ENCODE data around the gene MAGEF1.

The MAGEF1 gene

GRCh38 chr3:184712248-184713039, 580 bp upstream of the MAGEF1 start:
- TF ChIP-seq, protein P1, sequence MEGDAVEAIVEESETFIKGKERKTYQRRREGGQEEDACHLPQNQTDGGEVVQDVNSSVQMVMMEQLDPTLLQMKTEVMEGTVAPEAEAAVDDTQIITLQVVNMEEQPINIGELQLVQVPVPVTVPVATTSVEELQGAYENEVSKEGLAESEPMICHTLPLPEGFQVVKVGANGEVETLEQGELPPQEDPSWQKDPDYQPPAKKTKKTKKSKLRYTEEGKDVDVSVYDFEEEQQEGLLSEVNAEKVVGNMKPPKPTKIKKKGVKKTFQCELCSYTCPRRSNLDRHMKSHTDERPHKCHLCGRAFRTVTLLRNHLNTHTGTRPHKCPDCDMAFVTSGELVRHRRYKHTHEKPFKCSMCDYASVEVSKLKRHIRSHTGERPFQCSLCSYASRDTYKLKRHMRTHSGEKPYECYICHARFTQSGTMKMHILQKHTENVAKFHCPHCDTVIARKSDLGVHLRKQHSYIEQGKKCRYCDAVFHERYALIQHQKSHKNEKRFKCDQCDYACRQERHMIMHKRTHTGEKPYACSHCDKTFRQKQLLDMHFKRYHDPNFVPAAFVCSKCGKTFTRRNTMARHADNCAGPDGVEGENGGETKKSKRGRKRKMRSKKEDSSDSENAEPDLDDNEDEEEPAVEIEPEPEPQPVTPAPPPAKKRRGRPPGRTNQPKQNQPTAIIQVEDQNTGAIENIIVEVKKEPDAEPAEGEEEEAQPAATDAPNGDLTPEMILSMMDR (IDR thresholded peaks at IDR 0.05; ENCODE audit: control extremely low read depth, extremely low read depth, low read depth, missing control alignments) = no peak
- ChIA-PET CTCF (interaction anchor here (1.2 to 1.6 kb wide), 2 partner anchors 36 to 152 kb away, joined by 3 read pairs; no protein-coding TSS in a partner anchor), POLR2A (no interaction called here)
- no peak for DNase-seq (ENCODE audit: extremely low spot score)

DNA sequence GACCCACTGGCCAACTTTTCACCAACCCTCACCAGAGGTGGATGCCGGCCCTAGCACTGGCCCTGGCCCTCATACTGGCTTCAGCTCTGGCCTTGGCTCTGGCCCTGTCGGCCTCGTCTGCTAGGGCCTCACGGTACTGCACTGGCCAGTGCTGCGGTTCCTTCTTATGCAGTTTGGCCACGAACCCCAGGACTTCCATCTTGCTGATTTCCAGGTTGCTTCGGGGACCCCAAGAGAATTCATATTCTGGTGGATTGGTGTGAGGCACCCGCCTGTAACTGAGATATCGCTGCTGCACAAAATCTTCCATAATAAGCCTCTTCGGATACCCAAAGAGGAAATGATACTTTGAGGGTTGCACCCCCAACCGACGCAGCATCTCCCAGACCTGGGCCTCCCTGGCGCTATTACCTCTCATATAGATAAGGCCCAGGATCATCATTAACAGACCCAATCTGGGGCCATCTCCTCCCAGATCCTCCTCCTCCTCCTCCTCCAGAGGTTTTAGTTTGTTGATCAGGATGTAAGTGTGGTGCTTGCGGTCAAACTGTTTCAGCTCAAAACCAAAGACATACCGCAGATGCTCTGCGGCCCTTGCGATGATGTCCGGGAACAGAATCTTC, 883 bp downstream of the MAGEF1 start:
- POLR2A ChIA-PET = no interaction called here
- CTCF ChIA-PET = interaction anchor here (0.7 to 1.2 kb wide), 3 partner anchors 8 to 150 kb away, joined by 3 read pairs; no protein-coding TSS in a partner anchor
- DNase-seq (ENCODE audit: extremely low spot score) = peak; percentile 77
- TF ChIP-seq, protein P1 (IDR thresholded peaks at IDR 0.05; ENCODE audit: control extremely low read depth, extremely low read depth, low read depth, missing control alignments) = no peak

DNA sequence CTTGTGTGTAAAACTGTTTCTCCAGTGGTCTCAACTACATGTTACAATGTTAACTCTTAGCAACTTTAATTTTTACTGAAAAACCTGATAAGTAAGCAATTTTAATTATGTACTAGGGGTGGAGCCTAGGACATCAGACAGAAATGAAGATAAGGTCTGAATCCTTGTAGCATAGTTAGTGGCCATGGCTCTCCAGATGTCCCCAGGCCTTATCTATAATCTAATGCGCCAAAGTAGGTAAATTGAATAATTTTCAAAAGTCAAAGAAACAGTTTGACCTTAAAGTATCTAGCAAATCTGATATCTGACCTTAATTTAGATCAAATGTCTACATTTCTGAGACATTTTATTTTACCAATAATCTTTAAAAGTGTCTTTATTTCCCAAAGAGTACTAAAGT, 8.2 kb downstream of the MAGEF1 start:
- DNase-seq (ENCODE audit: extremely low spot score) = no peak
- TF ChIP-seq, protein P1 (IDR thresholded peaks at IDR 0.05; ENCODE audit: control extremely low read depth, extremely low read depth, low read depth, missing control alignments) = no peak
- POLR2A ChIA-PET = no interaction called here
- CTCF ChIA-PET = no interaction called here

GRCh38 chr3:184700759-184701158, 11.1 kb downstream of the MAGEF1 start:
- CTCF ChIA-PET = no interaction called here
- POLR2A ChIA-PET = no interaction called here
- TF ChIP-seq, protein P1 (IDR thresholded peaks at IDR 0.05; ENCODE audit: control extremely low read depth, extremely low read depth, low read depth, missing control alignments) = no peak
- no peak for DNase-seq (ENCODE audit: extremely low spot score)

GRCh38 chr3:184697845-184698244, 14.0 kb downstream of the MAGEF1 start:
- POLR2A ChIA-PET = no interaction called here
- TF ChIP-seq, protein P1 (IDR thresholded peaks at IDR 0.05; ENCODE audit: control extremely low read depth, extremely low read depth, low read depth, missing control alignments) = no peak

GRCh38 chr3:184696697-184697096, 15.2 kb downstream of the MAGEF1 start:
- POLR2A ChIA-PET = no interaction called here
- DNase-seq (ENCODE audit: extremely low spot score) = no peak
- TF ChIP-seq, protein P1 (IDR thresholded peaks at IDR 0.05; ENCODE audit: control extremely low read depth, extremely low read depth, low read depth, missing control alignments) = no peak
- CTCF ChIA-PET = no interaction called here

More at GRCh38 chr3:184697845-184698244, 14.0 kb downstream of the MAGEF1 start:
- no peak for DNase-seq (ENCODE audit: extremely low spot score)
- CTCF ChIA-PET = interaction anchor here (0.8 to 1.0 kb wide), 2 partner anchors 25 to 136 kb away, joined by 3 read pairs; partner anchors contain the start of gene EPHB3
